ENCODE results near the gene PTX4.
"Not testable (repeated sequence)": the region's sequence is repeated elsewhere in the genome, so short reads cannot be mapped to it uniquely, and the experiment has no call there.

The PTX4 gene

DNA sequence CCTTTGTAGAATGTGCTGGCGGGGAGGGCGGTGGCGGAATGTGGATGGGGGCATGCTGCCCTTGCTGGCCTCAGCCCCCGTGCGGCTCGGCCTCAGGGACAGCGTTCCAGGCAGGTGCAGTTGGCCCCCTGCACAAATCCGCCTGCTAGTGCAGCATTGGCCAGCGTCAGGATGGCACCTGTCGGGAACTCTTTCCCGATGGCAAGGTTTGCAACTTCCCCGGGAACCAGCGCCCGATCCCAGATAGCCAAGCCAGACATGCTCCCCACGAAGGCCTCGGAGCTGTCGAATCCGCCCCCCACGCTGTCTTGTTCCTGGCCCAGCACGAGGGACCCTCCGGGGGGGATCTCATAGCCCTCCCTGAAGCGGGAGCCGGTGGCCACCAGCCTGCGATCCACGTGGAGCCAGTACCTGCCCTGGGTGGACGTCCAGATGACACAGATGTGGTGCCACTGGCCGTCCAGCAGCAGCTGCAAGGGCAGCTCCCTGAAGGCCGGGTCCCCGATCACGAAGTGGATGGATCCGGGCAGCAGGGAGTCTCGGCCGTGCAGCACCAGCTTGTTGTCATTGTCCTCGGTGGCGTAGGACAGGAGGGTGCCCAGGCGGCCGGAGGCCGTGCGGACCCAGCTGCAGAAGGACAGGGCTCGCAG lies 2.8 kb downstream of the PTX4 start:
- DNase-seq (ENCODE audit: low read depth in 2 of 2) = no peak

GRCh38 chr16:1481906-1482835 lies 6.6 kb downstream of the PTX4 start:
- no peak for DNase-seq (ENCODE audit: low read depth in 2 of 2)

DNA sequence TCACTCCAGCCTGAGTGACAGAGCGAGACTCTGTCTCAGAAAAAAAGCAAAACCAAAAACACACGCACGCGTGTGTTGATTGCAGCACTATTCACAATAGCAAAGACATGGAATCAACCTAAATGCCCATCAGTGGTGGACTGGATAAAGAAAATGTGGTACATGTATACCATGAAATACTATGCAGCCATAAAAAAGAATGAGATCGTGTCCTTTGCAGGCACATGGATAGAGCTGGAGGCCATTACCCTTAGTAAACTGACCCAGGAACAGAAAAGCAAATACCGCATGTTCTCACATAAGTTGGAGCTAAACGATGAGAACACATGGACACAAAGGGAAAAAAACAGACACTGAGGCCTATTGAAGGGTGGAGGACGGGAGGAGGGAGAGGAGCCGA lies 9.8 kb downstream of the PTX4 start:
- DNase-seq (ENCODE audit: low read depth in 2 of 2) = not testable (repeated sequence)

DNA sequence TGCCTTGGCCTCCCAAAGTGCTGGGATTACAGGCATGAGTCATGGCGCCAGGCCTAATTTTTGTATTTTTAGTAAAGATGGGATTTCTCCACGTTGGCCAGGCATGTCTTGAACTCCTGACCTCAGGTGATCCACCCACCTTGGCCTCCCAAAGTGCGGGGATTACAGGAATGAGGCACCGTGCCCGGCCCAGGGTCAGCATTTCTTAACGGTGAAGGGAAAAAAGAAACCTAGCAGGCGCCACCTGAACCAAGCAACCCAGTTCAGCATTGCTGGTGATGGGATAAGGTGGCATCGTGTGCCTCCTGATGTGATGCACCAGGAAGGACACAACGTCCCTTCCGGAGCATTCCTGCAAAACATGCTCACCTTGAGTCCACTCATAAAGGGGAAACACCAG lies 11.7 kb downstream of the PTX4 start:
- no peak for DNase-seq (ENCODE audit: low read depth in 2 of 2)

DNA sequence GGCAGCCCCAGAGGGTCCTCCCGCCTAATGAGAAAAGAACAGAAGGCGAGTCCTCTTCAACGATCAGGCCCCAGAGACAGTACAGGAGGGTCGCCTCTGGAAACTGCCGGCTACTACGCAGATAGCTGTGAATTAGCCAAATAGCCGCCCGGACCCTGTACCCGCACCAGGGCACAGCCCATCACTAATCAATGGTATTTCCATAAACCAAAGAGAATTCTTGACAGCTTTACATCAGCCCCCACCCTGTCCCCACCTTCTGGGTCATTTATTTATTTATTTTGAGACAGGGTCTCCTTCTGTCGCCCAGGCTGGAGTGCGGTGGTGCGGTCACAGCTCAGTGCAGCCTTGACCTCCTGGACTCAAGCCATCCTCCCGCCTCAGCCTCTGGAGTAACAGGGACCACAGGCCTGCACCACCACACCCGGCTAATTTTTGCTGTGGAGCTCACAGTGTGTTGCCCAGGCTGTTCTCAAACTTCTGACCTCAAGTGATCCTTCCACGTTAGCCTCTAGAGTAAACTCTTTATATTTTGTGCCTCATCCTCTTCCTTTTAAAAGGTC lies 13.1 kb downstream of the PTX4 start:
- DNase-seq (ENCODE audit: low read depth in 2 of 2) = no peak

- DNase-seq (ENCODE audit: low read depth in 2 of 2) = peak; percentile 86 to 87
Observed at GRCh38 chr16:1474796-1475551, 13.8 kb downstream of the PTX4 start, which contains the start of gene CLCN7. CLCN7 (minus strand) TSS chr16:1475028; CDS start chr16:1474974, 54 bp downstream.

- DNase-seq (ENCODE audit: low read depth in 2 of 2) = no peak
Observed at GRCh38 chr16:1474082-1474795, 14.5 kb downstream of the PTX4 start.

- DNase-seq (ENCODE audit: low read depth in 2 of 2) = no peak
Observed at GRCh38 chr16:1472974-1473373, 15.8 kb downstream of the PTX4 start.

- DNase-seq (ENCODE audit: low read depth in 2 of 2) = no peak
Observed at GRCh38 chr16:1471569-1472194, 17.1 kb downstream of the PTX4 start.

DNA sequence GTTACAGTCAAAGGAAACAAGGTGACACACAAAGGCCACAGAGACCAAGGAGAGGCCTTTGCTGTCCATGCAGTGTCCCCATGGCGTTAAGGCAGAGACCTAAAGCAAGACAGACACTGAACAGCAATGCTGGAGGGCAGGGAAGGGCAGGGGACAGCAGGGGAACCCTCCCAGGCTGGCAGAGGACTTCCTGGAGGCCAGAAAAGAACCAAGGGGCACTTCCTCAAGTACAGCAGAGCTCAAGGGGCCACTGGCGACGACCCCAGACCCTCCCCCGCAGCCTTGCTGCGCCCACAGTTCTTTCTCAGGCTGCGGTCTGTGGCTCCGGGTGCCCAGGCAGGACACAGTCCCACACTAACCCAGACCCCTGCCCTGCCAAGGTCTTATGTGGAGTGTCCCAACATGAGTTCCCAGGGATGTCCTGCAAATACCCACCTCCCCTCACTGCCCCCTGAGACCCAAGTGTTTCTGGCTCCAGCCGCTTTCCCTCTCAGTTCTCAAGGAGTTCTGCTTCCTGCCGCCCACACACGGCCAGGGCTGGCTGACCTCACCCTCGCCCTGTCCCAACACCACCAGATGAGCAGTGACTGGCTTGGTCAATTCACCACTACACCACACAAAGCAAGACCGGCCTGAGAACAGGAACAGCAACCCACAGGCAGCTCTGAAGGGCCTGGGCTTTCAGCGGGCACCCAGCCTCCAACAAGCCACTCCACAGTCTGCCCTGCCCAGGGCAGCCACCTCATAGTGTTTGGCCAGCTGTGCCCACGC lies 18.1 kb downstream of the PTX4 start:
- no peak for DNase-seq (ENCODE audit: low read depth in 2 of 2)

DNA sequence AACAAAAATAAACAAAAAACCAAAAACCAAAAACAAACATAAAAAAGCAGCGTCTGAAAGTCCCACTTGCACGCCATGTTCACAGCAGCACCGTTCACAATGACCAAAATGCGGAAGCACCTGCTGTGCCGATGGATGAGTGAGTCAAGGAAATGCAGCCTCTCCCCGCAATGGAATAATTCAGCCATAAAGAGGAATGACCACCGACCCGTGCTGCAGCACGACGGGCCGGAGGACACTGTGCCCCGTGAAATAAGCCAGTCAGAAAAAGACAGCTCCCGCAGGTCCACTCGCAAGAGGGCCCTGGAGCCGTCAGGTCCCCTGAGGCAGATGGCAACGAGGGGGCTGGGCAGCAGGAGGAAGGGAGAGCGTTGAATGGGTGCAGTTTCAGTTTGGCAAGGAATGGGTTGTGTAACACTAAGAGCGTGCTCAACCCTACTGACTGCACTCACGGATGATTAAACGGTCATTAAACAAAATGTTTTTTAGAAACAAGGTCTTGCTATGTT lies 19.0 kb downstream of the PTX4 start:
- DNase-seq (ENCODE audit: low read depth in 2 of 2) = no peak

DNA sequence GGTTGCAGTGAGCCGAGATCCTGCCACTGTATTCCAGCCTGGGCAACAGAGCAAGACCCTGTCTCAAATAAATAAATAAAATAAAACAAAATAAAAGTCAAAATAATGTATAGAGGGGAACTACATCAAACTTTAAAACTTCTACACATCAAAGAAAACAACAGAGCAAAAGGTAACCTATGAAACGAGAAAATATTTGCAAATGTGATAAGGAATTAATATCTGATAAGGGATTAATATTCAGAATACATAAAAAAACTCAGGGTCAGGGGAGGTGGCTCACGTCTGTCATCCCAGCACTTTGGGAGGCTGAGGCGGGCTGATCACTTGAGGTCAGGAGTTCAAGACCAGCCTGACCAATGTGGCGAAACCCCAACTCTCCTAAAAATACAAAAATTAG lies 19.6 kb downstream of the PTX4 start:
- not testable (repeated sequence) for DNase-seq (ENCODE audit: low read depth in 2 of 2)

- DNase-seq (ENCODE audit: low read depth in 2 of 2) = no peak
Observed at GRCh38 chr16:1468426-1468810, 20.3 kb downstream of the PTX4 start.

- no peak for DNase-seq (ENCODE audit: low read depth in 2 of 2)
Observed at GRCh38 chr16:1466968-1467521, 21.7 kb downstream of the PTX4 start.

- DNase-seq (ENCODE audit: low read depth in 2 of 2) = no peak
Observed at GRCh38 chr16:1466054-1466453, 22.7 kb downstream of the PTX4 start.

- DNase-seq (ENCODE audit: low read depth in 2 of 2) = no peak
Observed at GRCh38 chr16:1465567-1465915, 23.2 kb downstream of the PTX4 start.

DNA sequence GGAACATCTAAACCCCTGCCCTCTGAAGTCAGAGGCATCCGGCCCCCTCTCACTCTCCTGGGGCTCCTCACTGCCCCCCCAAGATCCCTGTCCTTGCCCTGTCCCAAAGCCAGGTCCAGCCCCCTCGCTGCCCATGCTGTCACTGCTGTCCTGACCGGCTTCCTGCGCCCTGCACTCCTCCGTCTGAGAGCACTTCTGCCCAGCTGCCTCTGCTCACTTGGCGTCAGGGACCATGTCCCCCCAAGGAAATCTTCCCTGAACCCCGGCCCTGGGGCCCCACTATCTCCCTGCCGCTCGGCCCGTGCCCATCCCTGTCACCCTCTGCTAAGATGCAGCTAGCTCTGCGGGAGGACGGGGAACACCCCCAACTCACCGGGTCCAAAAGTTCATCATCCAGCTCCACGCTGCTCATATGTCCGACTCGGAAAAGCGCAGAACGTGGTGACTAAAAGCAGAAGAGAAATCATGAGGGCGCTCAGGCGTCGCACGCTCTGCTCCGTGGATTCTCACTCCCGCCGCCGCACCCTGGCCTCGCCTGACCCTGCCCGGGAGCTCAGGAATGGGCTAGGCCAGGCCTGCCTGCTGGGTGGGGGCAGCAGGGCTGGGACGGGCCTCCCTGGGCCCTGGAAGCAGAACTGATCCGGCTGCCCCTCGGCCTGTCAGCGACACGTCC lies 23.7 kb downstream of the PTX4 start:
- DNase-seq (ENCODE audit: low read depth in 2 of 2) = no peak

GRCh38 chr16:1464196-1464893 lies 24.4 kb downstream of the PTX4 start:
- DNase-seq (ENCODE audit: low read depth in 2 of 2) = no peak

All from stimulated activated CD8-positive, alpha-beta memory T cell treated with anti-CD3 and anti-CD28 coated beads, Interleukin-15, amount 100 ng/mL, for 48 hours (primary cell).